WI38 (cell line): ENCODE results near the gene HINFP.
"Not testable (repeated sequence)": the region's sequence is repeated elsewhere in the genome, so short reads cannot be mapped to it uniquely, and the experiment has no call there.

ENCODE experiments used
- H3K4me3 ChIP-seq: 2 replicates; pipeline ENCODE4 v1.5.1; 2011; ENCODE audit warnings: low read depth, mild to moderate bottlenecking, control low read depth, low read length
- CTCF ChIP-seq: IDR thresholded peaks from 2 replicates; pipeline ENCODE4 v1.5.1; 2012; ENCODE audit warnings: low read depth, mild to moderate bottlenecking, control low read depth, low read length

Gene HINFP

GRCh38 chr11:119180729-119181676 lies 59.6 kb downstream of the HINFP start:
- no peak overlapping the region for H3K4me3 ChIP-seq
- TF ChIP-seq CTCF, result no peak

DNA sequence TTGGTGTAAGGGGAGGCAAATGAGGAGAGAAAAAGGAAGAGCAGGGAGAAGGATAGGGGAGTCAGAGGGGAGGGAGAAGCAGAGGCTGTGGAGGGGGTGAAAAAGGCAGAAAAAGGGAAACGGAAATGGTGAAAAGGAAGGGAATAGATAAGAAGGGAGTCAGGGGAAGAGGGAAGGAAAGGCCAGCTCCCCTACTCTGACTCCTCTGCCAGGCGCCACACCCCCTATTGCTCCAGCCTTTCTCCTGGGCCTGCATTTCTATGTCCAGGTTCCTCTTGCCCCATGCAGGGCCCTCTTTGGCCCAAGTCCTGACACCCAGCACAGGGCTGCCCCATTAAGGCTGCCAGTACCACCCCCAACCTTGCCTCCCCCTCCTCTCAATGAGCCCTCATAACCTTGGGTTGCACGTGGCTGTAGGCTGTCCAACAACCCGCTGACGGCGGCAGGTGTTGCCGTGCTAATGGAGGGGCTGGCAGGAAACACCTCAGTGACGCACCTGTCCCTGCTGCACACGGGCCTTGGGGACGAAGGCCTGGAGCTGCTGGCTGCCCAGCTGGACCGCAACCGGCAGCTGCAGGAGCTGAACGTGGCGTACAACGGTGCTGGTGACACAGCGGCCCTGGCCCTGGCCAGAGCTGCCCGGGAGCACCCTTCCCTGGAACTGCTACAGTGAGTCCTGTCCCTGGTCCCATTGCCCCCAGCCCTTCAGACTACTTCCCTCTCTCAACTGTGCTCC lies 60.5 kb downstream of the HINFP start:
- H3K4me3 ChIP-seq, result no peak overlapping the region
- no peak for TF ChIP-seq CTCF

GRCh38 chr11:119184399-119184798 lies 63.0 kb downstream of the HINFP start:
- H3K4me3 ChIP-seq, result not testable (repeated sequence)
